Astrocyte (in vitro differentiated cells and primary cell): ENCODE data around the gene SLCO3A1. TPM values are rescaled to one million over a fixed set of nuclear protein-coding genes. Genes with fewer than 3 reads are reported as not detected.

Source experiments
- DNase-seq: peaks from one replicate; pipeline ENCODE4 v3.0.0-alpha.2; 2010; ENCODE audit warnings: low read depth
- FAIRE-seq: peaks from 2 replicates; lab custom pipeline; 2011; peaks lifted over from hg19 to GRCh38; lab: Jason Lieb, UNC
- H2AFZ ChIP-seq: 2 replicates; pipeline ENCODE4 v1.6.0; 2012; ENCODE audit warnings: low read depth, low read length, inconsistent platforms
- H3K27ac ChIP-seq: 2 replicates; pipeline ENCODE4 v1.5.1; 2011; ENCODE audit warnings: low read depth, low read length, inconsistent platforms
- H3K27me3 ChIP-seq: 2 replicates; pipeline ENCODE4 v1.6.0; 2011; ENCODE audit warnings: low read length, inconsistent platforms; ENCODE audit not compliant: insufficient read depth
- H3K36me3 ChIP-seq: 2 replicates; pipeline ENCODE4 v1.5.1; 2011; ENCODE audit warnings: low read length, inconsistent platforms; ENCODE audit not compliant: insufficient read depth
- H3K4me1 ChIP-seq: 2 replicates; pipeline ENCODE4 v1.5.1; 2011; ENCODE audit warnings: low read length, inconsistent platforms; ENCODE audit not compliant: insufficient read depth
- H3K4me2 ChIP-seq: 2 replicates; pipeline ENCODE4 v1.6.0; 2012; ENCODE audit warnings: low read length, inconsistent platforms
- H3K4me3 ChIP-seq: 2 replicates; pipeline ENCODE4 v1.5.1; 2011; ENCODE audit warnings: low read depth, mild to moderate bottlenecking, low read length, inconsistent platforms; ENCODE audit not compliant: insufficient read depth
- H3K79me2 ChIP-seq: 2 replicates; pipeline ENCODE4 v1.6.0; 2012; ENCODE audit warnings: mild to moderate bottlenecking, low read length, inconsistent platforms; ENCODE audit not compliant: insufficient read depth
- H3K9ac ChIP-seq: 2 replicates; pipeline ENCODE4 v1.6.0; 2012; ENCODE audit warnings: mild to moderate bottlenecking, low read length, inconsistent platforms
- H3K9me3 ChIP-seq: 2 replicates; pipeline ENCODE4 v1.5.1; 2012; ENCODE audit warnings: low read depth, mild to moderate bottlenecking, low read length, inconsistent platforms; ENCODE audit not compliant: insufficient read depth
- H4K20me1 ChIP-seq: 2 replicates; pipeline ENCODE4 v1.6.0; 2012; ENCODE audit warnings: low read length, inconsistent platforms; ENCODE audit not compliant: insufficient read depth
- H3K27ac Mint-ChIP-seq: one replicate; pipeline ENCODE4 v1.8.0; 2021; ENCODE audit warnings: mild to moderate bottlenecking, mixed read lengths; ENCODE audit not compliant: unreplicated experiment
- H3K27me3 Mint-ChIP-seq: one replicate; pipeline ENCODE4 v1.8.0; 2021; ENCODE audit warnings: low read depth, mixed read lengths; ENCODE audit not compliant: unreplicated experiment
- H3K36me3 Mint-ChIP-seq: one replicate; pipeline ENCODE4 v1.8.0; 2021; ENCODE audit warnings: low read depth, mixed read lengths; ENCODE audit not compliant: unreplicated experiment
- H3K4me1 Mint-ChIP-seq: one replicate; pipeline ENCODE4 v1.8.0; 2021; ENCODE audit warnings: low read depth, mixed read lengths; ENCODE audit not compliant: unreplicated experiment
- H3K4me3 Mint-ChIP-seq: one replicate; pipeline ENCODE4 v1.8.0; 2021; ENCODE audit warnings: mild to moderate bottlenecking, moderate library complexity, mixed read lengths; ENCODE audit not compliant: unreplicated experiment
- H3K9me3 Mint-ChIP-seq: one replicate; pipeline ENCODE4 v1.8.0; 2021; ENCODE audit warnings: mild to moderate bottlenecking, mixed read lengths; ENCODE audit not compliant: unreplicated experiment
- EZH2 ChIP-seq: IDR thresholded peaks from 2 replicates; pipeline ENCODE4 v1.6.1; 2012; ENCODE audit warnings: mild to moderate bottlenecking, low read length, inconsistent platforms; ENCODE audit not compliant: insufficient read depth
- total RNA-seq: library from RNA; stranded (reverse); gene quantifications from 2 replicates; pipeline ENCODE4 v1.2.1, GENCODE V29; 2021
- TF ChIP-seq, protein P1 (sequence below): IDR thresholded peaks from 2 replicates; pipeline ENCODE4 v1.5.1; 2011; ENCODE audit warnings: low read depth, mild to moderate bottlenecking, inconsistent platforms, low read length, moderate library complexity; ENCODE audit not compliant: insufficient read depth

SLCO3A1 gene
- total RNA-seq, 1 donor from 2014 or later, result 9.4 TPM

DNA sequence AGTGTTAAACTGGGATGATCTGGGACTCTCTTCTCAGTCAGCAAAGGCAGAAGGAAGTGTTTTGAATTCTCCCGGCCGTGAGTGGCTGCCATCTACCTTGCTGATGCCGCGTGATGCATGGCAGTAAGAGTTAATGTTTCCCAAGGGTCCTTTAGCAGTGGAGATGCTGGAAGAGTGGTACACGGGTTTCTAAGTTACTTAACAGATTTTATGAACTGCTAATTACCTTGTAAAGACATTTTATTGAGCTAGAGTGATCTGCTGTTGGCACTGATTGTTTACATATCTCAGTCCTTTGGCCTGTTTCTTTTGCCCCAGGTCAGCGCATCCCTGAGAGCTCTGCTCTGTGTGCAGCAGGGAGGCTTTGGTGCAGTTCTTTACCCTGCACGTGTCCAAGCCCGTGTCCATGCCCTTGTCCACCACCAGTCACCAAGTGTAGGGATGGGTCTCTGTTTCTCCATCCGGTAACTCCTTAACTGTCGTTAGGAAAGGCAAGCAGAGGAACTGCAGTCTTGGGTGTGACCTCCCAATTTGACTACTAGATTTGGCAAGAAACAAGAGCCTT lies 172.3 kb downstream of the SLCO3A1 start:
- no peaks in the 10 kb centered on the region for H3K4me1 Mint-ChIP-seq
- no peak overlapping the region for H3K4me3 Mint-ChIP-seq
- no peaks in the 10 kb centered on the region for H3K9me3 Mint-ChIP-seq
- Histone ChIP-seq H3K4me3 (no peak overlapping the region), H3K9me3 (no peaks in the 10 kb centered on the region), H3K79me2 (no peaks in the 10 kb centered on the region), H4K20me1 (no peaks in the 10 kb centered on the region), H2AFZ (no peak overlapping the region), H3K27me3 (no peaks in the 10 kb centered on the region), H3K4me1 (no peaks in the 10 kb centered on the region), H3K36me3 (no peaks in the 10 kb centered on the region), H3K27ac (no peak overlapping the region), H3K9ac (no peak overlapping the region), H3K4me2 (no peak overlapping the region)
- no peak for FAIRE-seq
- no peaks in the 10 kb centered on the region for H3K36me3 Mint-ChIP-seq
- H3K27me3 Mint-ChIP-seq, result peaks cover 4% of the 10 kb centered on the region
- no peak overlapping the region for H3K27ac Mint-ChIP-seq
- TF ChIP-seq, protein P1, sequence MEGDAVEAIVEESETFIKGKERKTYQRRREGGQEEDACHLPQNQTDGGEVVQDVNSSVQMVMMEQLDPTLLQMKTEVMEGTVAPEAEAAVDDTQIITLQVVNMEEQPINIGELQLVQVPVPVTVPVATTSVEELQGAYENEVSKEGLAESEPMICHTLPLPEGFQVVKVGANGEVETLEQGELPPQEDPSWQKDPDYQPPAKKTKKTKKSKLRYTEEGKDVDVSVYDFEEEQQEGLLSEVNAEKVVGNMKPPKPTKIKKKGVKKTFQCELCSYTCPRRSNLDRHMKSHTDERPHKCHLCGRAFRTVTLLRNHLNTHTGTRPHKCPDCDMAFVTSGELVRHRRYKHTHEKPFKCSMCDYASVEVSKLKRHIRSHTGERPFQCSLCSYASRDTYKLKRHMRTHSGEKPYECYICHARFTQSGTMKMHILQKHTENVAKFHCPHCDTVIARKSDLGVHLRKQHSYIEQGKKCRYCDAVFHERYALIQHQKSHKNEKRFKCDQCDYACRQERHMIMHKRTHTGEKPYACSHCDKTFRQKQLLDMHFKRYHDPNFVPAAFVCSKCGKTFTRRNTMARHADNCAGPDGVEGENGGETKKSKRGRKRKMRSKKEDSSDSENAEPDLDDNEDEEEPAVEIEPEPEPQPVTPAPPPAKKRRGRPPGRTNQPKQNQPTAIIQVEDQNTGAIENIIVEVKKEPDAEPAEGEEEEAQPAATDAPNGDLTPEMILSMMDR, result no peak
- no peak for TF ChIP-seq EZH2
- no peak for DNase-seq

DNA sequence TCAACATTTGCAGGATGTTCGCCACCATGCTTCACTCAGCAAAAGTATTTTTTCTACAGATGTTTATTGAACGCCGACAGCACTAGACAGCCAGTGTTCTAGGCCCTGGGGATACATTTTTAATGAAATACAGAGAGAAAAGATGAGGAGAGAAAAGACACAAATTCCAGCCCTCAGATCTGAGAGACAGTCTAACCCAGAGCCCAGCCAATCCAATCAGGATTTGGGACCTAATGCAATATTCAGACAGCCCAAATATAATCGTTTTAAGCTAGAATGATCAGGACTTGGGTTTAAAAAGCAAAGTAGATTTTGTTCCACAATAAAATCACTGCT lies 174.8 kb downstream of the SLCO3A1 start:
- H3K4me1 ChIP-seq, result no peaks in the 10 kb centered on the region
- Mint-ChIP-seq H3K36me3 (no peaks in the 10 kb centered on the region), H3K27me3 (peaks cover 2% of the 10 kb centered on the region)

DNA sequence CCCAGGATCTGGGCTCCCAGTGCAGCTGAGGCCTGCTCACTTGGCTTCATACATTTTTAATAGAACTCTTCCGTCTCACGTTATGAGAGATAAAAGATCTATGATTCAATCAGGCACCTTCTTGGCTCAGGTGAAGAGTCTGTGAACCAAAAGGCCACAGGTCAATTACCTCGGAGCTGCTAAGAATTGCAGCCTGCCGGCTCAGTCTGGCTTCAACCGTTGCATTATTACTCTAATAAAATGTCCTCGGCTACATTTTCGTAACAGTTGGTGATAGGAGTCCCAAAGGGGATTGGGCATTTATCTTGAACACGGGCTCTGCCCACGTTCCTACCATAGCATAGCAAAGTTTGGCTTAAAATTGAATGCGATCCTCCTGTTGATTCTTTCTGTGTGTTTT lies 176.3 kb downstream of the SLCO3A1 start:
- no peak overlapping the region for H3K9ac ChIP-seq
- no peaks in the 10 kb centered on the region for H4K20me1 ChIP-seq
- H3K4me1 ChIP-seq, result no peaks in the 10 kb centered on the region
- H3K4me3 ChIP-seq, result no peak overlapping the region
- Mint-ChIP-seq H3K4me1 (peaks cover 2% of the 10 kb centered on the region), H3K9me3 (no peaks in the 10 kb centered on the region), H3K4me3 (no peak overlapping the region), H3K36me3 (no peaks in the 10 kb centered on the region), H3K27ac (no peak overlapping the region), H3K27me3 (peaks cover 2% of the 10 kb centered on the region)
- no peak overlapping the region for H2AFZ ChIP-seq
- no peak overlapping the region for H3K27ac ChIP-seq
- no peaks in the 10 kb centered on the region for H3K36me3 ChIP-seq
- TF ChIP-seq, protein P1, result no peak
- no peak for TF ChIP-seq EZH2
- H3K79me2 ChIP-seq, result no peaks in the 10 kb centered on the region
- H3K4me2 ChIP-seq, result no peak overlapping the region
- FAIRE-seq (no peak), DNase-seq (no peak)
- no peaks in the 10 kb centered on the region for H3K27me3 ChIP-seq
- H3K9me3 ChIP-seq, result no peaks in the 10 kb centered on the region

More for the DNA sequence above, 174.8 kb downstream of the SLCO3A1 start:
- H3K4me3 Mint-ChIP-seq, result no peak overlapping the region
- H3K27ac ChIP-seq, result no peak overlapping the region
- no peak for FAIRE-seq
- TF ChIP-seq, protein P1, result no peak
- no peak for TF ChIP-seq EZH2
- H3K9ac ChIP-seq, result no peak overlapping the region
- no peaks in the 10 kb centered on the region for H3K36me3 ChIP-seq
- DNase-seq, result no peak
- no peak overlapping the region for H2AFZ ChIP-seq
- no peaks in the 10 kb centered on the region for H3K27me3 ChIP-seq
- no peaks in the 10 kb centered on the region for H3K9me3 ChIP-seq
- no peaks in the 10 kb centered on the region for H3K9me3 Mint-ChIP-seq
- no peak overlapping the region for H3K4me3 ChIP-seq
- H3K4me2 ChIP-seq, result no peak overlapping the region
- peaks cover 2% of the 10 kb centered on the region for H3K4me1 Mint-ChIP-seq
- H4K20me1 ChIP-seq, result no peaks in the 10 kb centered on the region
- no peak overlapping the region for H3K27ac Mint-ChIP-seq
- H3K79me2 ChIP-seq, result no peaks in the 10 kb centered on the region
